ENCODE measurements around the gene TIPARP.

DNA sequence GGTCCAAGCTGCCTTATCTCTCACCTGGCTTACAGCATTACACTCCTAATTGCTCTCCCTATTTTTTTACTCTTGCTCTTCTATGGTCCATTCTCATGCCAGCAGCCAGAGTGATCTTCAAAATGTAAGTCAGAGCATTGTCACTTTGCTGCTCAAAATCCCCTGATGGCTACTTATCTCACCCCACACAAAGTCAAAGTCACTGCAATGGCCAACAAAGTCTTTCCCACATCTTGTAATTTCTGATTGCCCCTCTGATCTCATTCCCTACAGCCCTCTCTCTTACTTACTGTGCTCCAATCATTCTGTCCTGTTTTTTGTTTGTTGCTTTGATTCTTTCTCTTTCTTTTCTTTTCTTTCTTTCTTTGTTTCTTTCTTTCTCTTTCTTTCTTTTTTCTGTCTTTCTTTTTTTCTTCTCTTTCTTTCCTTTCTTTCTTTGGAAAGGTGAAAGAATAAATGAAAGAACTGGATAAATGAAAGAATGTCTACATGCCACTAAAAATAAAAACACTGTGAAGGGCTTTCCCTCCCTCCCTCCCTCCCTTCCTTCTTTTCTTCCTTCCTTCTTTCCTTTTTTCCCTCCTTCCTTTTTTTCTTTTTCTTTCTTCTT lies 34.9 kb upstream of the TIPARP start:
- TF ChIP-seq EP300 (IDR thresholded peaks at IDR 0.05): no peak
- no peak for TF ChIP-seq POLR2AphosphoS5 (IDR thresholded peaks at IDR 0.05)

All from gastroesophageal sphincter (tissue), 2 donors.